ENCODE data around the gene RGS11.

The RGS11 gene

DNA sequence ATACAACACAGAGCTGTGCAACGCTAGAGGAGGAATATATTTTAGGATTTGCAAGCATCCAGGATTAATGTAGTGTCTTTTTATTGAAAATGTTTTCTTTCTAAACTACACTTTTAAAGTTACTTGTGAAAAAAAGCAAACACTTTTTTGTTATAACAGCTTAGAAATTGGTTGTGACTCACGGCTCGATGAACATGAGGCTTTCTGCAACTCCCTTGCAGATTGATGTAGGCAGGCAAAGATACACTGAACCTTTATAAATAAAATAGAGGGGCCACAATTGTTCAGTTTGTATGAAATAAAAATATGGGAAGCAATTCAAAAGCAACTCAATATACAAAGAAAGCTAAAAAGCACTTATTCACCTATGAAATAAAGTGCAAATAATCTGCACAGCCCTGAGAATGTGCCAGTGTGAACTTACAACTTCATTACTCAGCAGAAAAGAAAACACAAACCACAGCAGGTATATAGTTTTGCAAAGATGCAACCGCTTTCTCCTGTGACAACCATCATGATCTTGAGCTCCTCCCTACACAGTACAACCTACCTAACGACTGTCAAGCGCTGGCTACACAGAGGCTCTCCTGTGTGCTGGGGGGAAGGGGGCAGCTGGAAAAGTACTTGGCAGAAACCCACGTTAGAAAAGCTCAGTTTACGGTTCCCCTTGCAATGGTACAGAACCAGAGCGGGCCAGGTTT, 47.4 kb downstream of the RGS11 start:
- no peak for DNase-seq

DNA sequence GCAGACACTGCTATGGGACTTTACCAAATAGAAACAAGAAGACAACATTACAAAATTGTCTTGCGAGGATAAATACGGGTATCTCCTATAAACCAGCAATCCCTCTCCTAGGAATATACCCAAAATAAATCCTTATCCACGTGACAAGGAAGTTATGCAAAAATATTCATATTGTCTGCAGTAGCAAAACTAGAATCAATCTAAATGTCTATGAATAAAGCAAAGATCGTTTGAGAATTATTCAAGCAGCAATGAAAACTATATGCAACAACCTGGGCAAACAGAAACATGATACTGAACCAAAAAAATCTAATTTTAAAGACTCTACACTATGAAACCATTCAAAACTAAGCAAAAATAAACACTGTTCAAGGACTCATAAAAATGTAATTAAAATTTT, 55.7 kb downstream of the RGS11 start:
- no peak for DNase-seq

Data from inflammatory macrophage (primary cell).